GM10266 (cell line): ENCODE data around the gene BRPF1.

Experiments used
- DNase-seq: peaks from one replicate; pipeline ENCODE4 v3.0.0; 2012; ENCODE audit errors: extremely low spot score
- TF ChIP-seq, protein P1 (sequence below): IDR thresholded peaks from 2 replicates; pipeline ENCODE4 v1.5.1; 2012; ENCODE audit warnings: mild to moderate bottlenecking, low read depth; ENCODE audit not compliant: control insufficient read depth, insufficient read depth; ENCODE audit errors: missing control alignments

BRPF1 gene

DNA sequence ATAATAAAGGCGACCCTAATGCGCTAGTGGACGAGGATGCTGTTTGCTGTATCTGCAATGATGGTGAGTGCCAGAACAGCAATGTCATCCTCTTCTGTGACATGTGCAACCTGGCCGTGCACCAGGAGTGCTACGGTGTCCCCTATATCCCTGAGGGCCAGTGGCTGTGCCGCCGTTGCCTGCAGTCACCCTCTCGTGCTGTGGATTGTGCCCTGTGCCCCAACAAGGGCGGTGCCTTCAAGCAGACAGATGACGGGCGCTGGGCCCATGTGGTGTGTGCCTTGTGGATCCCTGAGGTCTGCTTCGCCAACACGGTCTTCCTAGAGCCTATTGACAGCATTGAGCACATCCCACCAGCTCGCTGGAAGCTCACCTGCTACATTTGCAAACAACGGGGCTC lies 7.6 kb downstream of the BRPF1 start:
- TF ChIP-seq, protein P1, sequence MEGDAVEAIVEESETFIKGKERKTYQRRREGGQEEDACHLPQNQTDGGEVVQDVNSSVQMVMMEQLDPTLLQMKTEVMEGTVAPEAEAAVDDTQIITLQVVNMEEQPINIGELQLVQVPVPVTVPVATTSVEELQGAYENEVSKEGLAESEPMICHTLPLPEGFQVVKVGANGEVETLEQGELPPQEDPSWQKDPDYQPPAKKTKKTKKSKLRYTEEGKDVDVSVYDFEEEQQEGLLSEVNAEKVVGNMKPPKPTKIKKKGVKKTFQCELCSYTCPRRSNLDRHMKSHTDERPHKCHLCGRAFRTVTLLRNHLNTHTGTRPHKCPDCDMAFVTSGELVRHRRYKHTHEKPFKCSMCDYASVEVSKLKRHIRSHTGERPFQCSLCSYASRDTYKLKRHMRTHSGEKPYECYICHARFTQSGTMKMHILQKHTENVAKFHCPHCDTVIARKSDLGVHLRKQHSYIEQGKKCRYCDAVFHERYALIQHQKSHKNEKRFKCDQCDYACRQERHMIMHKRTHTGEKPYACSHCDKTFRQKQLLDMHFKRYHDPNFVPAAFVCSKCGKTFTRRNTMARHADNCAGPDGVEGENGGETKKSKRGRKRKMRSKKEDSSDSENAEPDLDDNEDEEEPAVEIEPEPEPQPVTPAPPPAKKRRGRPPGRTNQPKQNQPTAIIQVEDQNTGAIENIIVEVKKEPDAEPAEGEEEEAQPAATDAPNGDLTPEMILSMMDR = no peak
- DNase-seq = no peak

DNA sequence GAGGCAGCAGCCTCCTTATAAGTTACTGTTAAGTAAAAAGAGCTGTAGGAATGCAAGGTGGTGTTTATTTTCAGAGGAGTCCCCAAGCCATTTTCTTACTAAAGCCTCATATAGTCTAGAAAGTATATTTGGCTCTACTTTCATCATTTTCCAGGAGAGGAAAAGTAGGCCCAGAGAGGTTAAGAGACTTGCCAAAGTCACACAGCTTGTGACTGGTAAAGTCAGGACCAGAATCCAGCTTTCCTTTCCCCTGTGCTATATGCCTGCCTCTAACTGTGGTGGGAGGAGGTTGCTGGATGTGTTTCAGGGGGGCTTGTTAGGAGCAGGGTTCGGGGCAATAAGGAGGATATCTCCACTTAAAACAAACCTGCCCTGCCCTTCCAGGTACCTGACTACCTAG lies 11.0 kb downstream of the BRPF1 start:
- no peak for DNase-seq
- TF ChIP-seq, protein P1 = no peak

DNA sequence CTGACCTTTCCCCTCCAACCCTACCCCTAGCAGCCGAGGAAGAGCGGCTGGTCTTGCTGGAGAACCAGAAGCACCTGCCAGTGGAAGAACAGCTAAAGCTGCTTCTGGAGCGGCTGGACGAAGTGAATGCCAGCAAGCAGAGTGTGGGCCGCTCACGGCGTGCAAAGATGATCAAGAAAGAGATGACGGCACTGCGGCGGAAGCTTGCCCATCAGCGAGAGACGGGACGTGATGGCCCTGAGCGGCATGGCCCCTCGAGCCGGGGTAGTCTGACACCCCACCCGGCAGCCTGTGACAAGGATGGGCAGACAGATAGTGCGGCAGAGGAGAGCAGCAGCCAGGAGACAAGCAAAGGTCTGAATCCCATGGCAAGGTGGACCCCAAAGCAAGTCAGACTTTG lies 12.0 kb downstream of the BRPF1 start:
- no peak for DNase-seq
- TF ChIP-seq, protein P1 = no peak

DNA sequence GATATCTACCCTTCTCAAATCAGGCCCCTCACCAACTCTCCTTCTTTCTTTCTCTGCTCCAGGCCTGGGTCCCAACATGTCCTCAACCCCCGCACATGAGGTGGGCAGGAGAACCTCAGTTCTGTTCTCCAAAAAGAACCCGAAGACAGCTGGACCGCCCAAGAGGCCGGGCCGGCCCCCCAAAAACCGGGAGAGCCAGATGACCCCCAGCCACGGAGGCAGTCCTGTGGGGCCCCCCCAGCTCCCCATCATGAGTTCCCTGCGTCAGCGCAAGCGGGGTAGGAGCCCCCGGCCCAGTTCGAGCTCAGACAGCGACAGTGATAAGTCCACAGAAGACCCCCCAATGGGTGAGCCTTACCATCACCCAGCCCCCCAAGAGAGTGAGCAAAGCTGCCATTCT lies 12.6 kb downstream of the BRPF1 start:
- no peak for DNase-seq
- TF ChIP-seq, protein P1 = no peak

DNA sequence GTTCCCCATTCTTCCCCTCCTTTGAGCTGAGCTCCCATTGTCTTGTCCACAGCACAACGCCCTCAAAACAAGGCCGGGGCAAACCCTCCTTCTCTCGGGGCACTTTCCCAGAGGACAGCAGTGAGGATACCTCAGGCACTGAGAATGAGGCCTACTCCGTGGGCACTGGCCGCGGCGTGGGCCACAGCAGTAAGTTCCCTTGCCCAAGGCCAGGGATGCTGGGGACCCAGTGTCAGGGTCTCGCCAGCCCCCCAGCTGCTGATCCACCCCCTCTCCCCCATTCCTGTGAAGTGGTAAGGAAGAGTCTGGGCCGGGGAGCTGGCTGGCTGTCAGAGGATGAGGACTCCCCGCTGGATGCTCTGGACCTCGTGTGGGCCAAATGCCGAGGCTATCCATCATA lies 14.0 kb downstream of the BRPF1 start:
- TF ChIP-seq, protein P1 = no peak

DNA sequence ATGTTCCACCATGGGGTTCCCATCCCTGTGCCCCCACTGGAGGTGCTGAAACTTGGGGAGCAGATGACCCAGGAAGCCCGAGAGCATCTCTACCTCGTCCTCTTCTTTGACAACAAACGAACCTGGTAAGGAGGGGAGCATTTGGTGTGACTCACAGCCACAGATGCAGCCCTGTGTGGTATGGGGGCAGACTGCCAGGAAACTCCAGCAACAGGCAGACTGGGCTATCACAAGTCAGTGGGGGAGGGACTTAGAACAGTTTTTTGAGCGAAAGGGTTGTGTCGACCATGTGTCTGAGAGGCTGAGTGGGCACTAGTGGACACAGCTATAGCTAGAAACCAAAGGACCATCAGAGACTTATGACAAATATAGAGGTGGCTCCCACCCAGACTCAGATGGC lies 14.8 kb downstream of the BRPF1 start:
- TF ChIP-seq, protein P1 = no peak
- DNase-seq = no peak

More for the DNA sequence above, 14.0 kb downstream of the BRPF1 start:
- no peak for DNase-seq

DNA sequence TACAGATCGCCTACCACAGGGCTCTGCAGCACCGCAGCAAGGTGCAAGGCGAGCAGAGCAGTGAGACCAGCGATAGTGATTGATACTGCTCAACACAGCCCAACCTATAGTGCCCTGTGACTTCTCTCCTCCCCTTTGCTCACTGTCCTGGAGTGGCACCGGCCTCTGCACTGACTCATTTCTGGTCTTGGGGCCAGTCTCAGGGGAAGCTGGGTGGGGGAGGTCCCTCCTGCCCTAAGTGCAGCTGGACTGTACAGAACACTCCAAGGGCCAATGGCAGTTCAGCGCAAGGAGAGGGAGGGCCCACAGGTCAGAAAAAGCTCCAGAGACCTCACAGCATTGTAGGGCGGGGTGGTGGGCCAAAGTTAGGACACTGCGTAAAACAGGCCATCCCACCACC lies 15.7 kb downstream of the BRPF1 start:
- TF ChIP-seq, protein P1 = no peak
- DNase-seq = no peak
